ENCODE measurements around the gene ABHD12B.
"Not testable (repeated sequence)": the region's sequence is repeated elsewhere in the genome, so short reads cannot be mapped to it uniquely, and the experiment has no call there.

ABHD12B gene

GRCh38 chr14:50937325-50937724, 65.5 kb downstream of the ABHD12B start:
- DNase-seq = no peak

GRCh38 chr14:50937800-50938199, 65.9 kb downstream of the ABHD12B start:
- DNase-seq = no peak

- DNase-seq = no peak
These were observed 69.3 kb downstream of the ABHD12B start for GRCh38 chr14:50941151-50941550.

GRCh38 chr14:50941638-50942037, 69.8 kb downstream of the ABHD12B start:
- not testable (repeated sequence) for DNase-seq

GRCh38 chr14:50943261-50943942, 71.5 kb downstream of the ABHD12B start:
- DNase-seq = no peak

GRCh38 chr14:50943943-50944646, 72.2 kb downstream of the ABHD12B start, which contains the start of gene PYGL:
PYGL (minus strand) TSS chr14:50944483; CDS start chr14:50944403, 80 bp downstream.
- DNase-seq = no peak

GRCh38 chr14:50944647-50945413, 73.0 kb downstream of the ABHD12B start:
- DNase-seq = no peak

- no peak for DNase-seq
These were observed 74.5 kb downstream of the ABHD12B start for GRCh38 chr14:50946234-50946935.

GRCh38 chr14:50947446-50947845, 75.6 kb downstream of the ABHD12B start:
- no peak for DNase-seq

- DNase-seq = no peak
These were observed 76.4 kb downstream of the ABHD12B start for GRCh38 chr14:50948205-50948604.

GRCh38 chr14:50951032-50951431, 79.2 kb downstream of the ABHD12B start:
- DNase-seq = no peak

- DNase-seq = no peak
These were observed 81.6 kb downstream of the ABHD12B start for GRCh38 chr14:50953502-50953901.
